Upper lobe of left lung (tissue), 6 donors: ENCODE measurements around the gene TMEM269. TPM values are rescaled to one million over a fixed set of nuclear protein-coding genes. Genes with fewer than 3 reads are reported as not detected.
A peak's percentile ranks its signal among the peaks of the same experiment; 100 is the strongest.

Source experiments
- ATAC-seq, 2 donors: fragments of 200-7000 bp; cut with Tn5 transposase; one replicate each; pipeline ENCODE4 v1.9.1; 2022; ENCODE audit warnings: mild to moderate bottlenecking in 2 of 2, moderate library complexity in 2 of 2; ENCODE audit not compliant: low FRiP score in 2 of 2
- DNase-seq, 2 donors: peaks; one replicate each; pipeline ENCODE4 v3.0.0-alpha.2; 2019 to 2020
- H3K27ac ChIP-seq, 4 donors: fragments of 200-600 bp; sonication (generic); one replicate each; pipeline ENCODE4 v1.5.1; 2016 to 2019
- H3K27me3 ChIP-seq, 4 donors: fragments of 200-600 bp; sonication (generic); one replicate each; pipeline ENCODE4 v1.5.1; 2017 to 2019
- H3K36me3 ChIP-seq, 4 donors: fragments of 200-600 bp; sonication (generic); one replicate each; pipeline ENCODE4 v1.5.1; 2016 to 2019
- H3K4me1 ChIP-seq, 4 donors: fragments of 200-600 bp; sonication (generic); one replicate each; pipeline ENCODE4 v1.5.1; 2018 to 2019
- H3K4me3 ChIP-seq, 4 donors: fragments of 200-600 bp; sonication (generic); one replicate each; pipeline ENCODE4 v1.5.1; 2017 to 2019; ENCODE audit warnings: mild to moderate bottlenecking in 2 of 4, moderate library complexity in 1 of 4
- H3K9me3 ChIP-seq, 4 donors: fragments of 200-600 bp; sonication (generic); one replicate each; pipeline ENCODE4 v1.5.1; 2018 to 2019
- EP300 ChIP-seq, 4 donors: sonication (generic); formaldehyde crosslinking; IDR thresholded peaks; one replicate each; pipeline ENCODE4 v1.5.1; 2017; ENCODE audit warnings: antibody characterized with exemption in 4 of 4, control low read depth in 2 of 4
- POLR2A ChIP-seq, 4 donors: fragments of 450-650 bp; IDR thresholded peaks; one replicate each; pipeline ENCODE4 v1.5.1; 2016 to 2017; ENCODE audit warnings: antibody characterized with exemption in 4 of 4, mild to moderate bottlenecking in 2 of 4
- POLR2AphosphoS5 ChIP-seq, 2 donors: sonication (generic); formaldehyde crosslinking; IDR thresholded peaks; one replicate each; pipeline ENCODE4 v1.5.1; 2017; ENCODE audit warnings: antibody characterized with exemption in 2 of 2
- WGBS, 2 donors: methylation state at CpG; one replicate each; pipeline ENCODE4 v1.1.5; 2017 to 2018; 5-methylcytosine and 5-hydroxymethylcytosine counted together
- total RNA-seq, 6 donors: library from RNA; depleted of rRNA in 4 of 6; stranded (reverse); fragments of >200 nt in 4 of 6; gene quantifications; one replicate each; pipeline versions ENCODE4 v1.1.0 to v1.2.1, GENCODE V29; 2016 to 2021
- TF ChIP-seq, protein P1 (sequence below), 6 experiments: fragments of 450-650 bp in 4 of 6; fragments of 200-600 bp in 2 of 6; sonication (generic) in 2 of 6; IDR thresholded peaks; one replicate each; pipeline ENCODE4 v1.5.1; 2016 to 2019; ENCODE audit warnings: antibody characterized with exemption in 6 of 6
- donor health status: DM: no; HTN: no; CAD: no; lungs with moderate emphysema.
- donor health status: DM: no; HTN: yes; CAD: no; lungs with severe emphysema.

Gene TMEM269
- total RNA-seq, 6 donors from 2014 or later: 0.07 to 2.1 (median 0.14) TPM; not detected in 2

DNA sequence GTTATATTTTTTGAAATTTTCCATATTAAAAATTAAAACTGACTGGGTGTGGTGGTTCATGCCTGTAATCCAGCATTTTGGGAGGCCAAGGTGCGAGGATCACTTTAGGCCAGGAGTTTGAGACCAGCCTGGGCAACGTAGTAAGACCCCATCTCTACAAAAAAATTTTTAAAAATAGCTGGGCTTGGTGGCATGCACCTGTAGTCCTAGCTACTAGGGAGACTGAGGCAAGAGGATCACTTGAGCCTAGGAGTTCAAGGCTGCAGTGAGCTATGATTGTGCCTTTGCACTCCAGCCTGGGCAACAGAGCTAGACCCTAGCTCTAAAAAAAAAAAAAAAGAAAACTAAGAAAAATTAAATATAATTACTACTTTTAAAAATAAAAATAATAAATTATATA is 36.9 kb downstream of the TMEM269 start:
- no peak for ATAC-seq
- Histone ChIP-seq H3K4me3 (no peak overlapping the region), H3K4me1 (peaks cover 14 to 21% (median 17%) of the 10 kb centered on the region in 4 donors), H3K27ac (no peak overlapping the region), H3K9me3 (no peaks in the 10 kb centered on the region), H3K36me3 (no peaks in the 10 kb centered on the region), H3K27me3 (no peaks in the 10 kb centered on the region)
- DNase-seq: no peak
- 100% methylated on average over 2 of the region's 2 CpGs for WGBS, 2 donors
- TF ChIP-seq, protein P1, sequence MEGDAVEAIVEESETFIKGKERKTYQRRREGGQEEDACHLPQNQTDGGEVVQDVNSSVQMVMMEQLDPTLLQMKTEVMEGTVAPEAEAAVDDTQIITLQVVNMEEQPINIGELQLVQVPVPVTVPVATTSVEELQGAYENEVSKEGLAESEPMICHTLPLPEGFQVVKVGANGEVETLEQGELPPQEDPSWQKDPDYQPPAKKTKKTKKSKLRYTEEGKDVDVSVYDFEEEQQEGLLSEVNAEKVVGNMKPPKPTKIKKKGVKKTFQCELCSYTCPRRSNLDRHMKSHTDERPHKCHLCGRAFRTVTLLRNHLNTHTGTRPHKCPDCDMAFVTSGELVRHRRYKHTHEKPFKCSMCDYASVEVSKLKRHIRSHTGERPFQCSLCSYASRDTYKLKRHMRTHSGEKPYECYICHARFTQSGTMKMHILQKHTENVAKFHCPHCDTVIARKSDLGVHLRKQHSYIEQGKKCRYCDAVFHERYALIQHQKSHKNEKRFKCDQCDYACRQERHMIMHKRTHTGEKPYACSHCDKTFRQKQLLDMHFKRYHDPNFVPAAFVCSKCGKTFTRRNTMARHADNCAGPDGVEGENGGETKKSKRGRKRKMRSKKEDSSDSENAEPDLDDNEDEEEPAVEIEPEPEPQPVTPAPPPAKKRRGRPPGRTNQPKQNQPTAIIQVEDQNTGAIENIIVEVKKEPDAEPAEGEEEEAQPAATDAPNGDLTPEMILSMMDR (IDR thresholded peaks at IDR 0.05): no peak
- TF ChIP-seq POLR2A (IDR thresholded peaks at IDR 0.05) (no peak), EP300 (IDR thresholded peaks at IDR 0.05) (no peak), POLR2AphosphoS5 (IDR thresholded peaks at IDR 0.05) (no peak)

DNA sequence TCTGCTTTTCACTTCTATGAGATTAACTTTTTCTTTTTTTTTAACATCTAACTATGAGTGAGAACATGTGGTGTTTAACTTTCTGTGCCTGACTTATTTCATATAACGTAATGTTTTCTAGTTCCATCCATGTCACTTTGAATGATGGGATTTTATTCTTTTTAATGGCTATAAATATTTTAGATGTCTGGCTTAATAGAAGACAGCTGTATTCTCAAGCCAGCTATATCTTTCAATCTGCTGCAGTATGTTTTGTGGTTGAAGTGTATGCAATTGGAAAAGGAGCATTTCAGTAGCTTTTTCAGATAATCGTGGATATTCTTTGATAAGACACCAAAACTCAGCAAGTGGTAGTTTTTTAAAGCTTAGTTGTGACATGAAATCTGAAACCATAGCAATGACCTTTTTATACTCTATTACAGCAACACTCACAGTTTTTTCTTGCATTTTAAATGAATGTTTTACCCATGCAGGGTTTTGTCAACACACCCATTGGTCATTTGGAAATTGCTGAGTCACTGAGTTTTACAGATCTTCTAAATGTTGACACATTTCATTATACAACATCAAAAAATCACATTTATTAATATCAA is 38.1 kb downstream of the TMEM269 start:
- ATAC-seq (no peak), DNase-seq (no peak)
- 65 to 68% methylated on average over 2 of the region's 2 CpGs for WGBS, 2 donors
- TF ChIP-seq EP300 (IDR thresholded peaks at IDR 0.05): no peak
- TF ChIP-seq, protein P1 (IDR thresholded peaks at IDR 0.05): no peak
- TF ChIP-seq POLR2A (IDR thresholded peaks at IDR 0.05): no peak
- TF ChIP-seq POLR2AphosphoS5 (IDR thresholded peaks at IDR 0.05): no peak
- H3K9me3 ChIP-seq: no peaks in the 10 kb centered on the region
- H3K4me1 ChIP-seq: peaks cover 10 to 15% (median 11%) of the 10 kb centered on the region in 4 donors
- no peak overlapping the region for H3K27ac ChIP-seq
- H3K36me3 ChIP-seq: no peaks in the 10 kb centered on the region
- no peaks in the 10 kb centered on the region for H3K27me3 ChIP-seq
- no peak overlapping the region for H3K4me3 ChIP-seq

DNA sequence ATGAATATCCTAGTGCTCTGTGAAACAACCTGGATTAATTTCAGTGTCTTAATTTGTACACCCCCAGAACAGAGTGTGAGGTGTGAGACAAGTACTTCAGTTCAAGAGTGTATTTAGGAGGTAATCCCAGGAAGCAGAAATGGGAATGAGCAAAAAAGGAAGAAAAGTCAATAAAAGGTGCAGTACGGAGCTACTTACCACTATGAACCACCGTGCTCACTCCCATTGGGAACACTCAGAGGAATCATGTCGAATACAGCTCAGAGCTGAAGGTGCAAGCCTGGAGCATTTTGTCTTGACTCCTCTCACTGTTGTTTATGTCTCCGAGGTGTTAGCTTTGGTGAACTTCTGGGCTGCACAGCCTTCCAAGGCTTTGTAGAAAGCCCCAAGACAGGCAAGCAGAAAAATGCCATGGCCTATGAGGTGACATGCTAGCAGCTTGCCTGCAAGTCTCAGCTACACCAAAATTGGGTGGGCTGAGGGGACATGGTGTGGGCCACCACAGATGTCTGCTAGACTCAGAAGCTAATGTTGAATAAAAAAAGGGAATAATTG is 39.8 kb downstream of the TMEM269 start:
- TF ChIP-seq POLR2A (IDR thresholded peaks at IDR 0.05) (no peak), EP300 (IDR thresholded peaks at IDR 0.05) (no peak)
- Histone ChIP-seq H3K4me3 (no peak overlapping the region), H3K36me3 (peaks cover 0 to 4% (median 1%) of the 10 kb centered on the region in 4 donors), H3K27me3 (no peaks in the 10 kb centered on the region), H3K4me1 (peaks cover 4 to 12% (median 7%) of the 10 kb centered on the region in 4 donors), H3K27ac (no peak overlapping the region), H3K9me3 (no peaks in the 10 kb centered on the region)
- no peak for DNase-seq
- ATAC-seq: no peak
- WGBS, 2 donors: 92 to 95% methylated on average over 4 of the region's 4 CpGs

DNA sequence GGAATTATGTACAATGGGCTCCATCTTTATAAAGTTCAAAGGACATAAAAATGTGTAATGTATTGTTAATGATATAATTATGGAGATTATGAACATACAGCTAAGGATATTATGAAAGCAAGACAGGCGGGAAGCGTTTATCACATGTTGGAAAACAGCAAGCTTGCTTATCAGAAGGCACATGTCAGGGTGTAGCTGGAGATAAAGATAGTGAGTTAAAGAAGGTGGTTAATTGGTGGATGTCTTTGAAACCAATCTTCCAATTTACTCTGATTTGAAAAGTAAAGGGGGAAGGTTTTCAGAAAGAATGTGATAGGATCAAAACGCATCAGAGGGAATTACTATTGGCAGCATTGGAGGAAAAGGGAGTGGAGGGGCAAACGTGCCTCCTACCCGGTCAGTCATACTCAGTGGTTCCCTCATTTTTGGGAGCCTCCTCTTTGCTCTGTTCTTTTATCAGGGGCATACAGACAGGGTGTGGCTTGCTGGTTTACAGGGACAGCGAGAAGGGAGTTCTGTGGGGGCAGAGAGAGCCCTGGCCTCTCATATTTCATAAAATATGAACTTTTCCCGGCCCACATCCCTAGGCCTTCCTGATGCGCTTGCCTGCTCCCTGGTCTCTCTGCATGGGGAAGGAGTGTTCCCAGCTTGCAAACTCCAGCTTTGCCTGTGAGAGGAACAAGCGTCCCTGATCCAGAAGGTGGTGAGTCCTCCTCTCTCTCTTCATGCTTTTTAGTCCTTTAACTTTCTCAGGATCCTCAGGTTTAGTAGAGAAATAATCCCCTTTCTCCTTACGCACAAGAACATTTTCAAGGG is 40.5 kb downstream of the TMEM269 start:
- ATAC-seq: no peak
- no peak for DNase-seq
- Histone ChIP-seq H3K27ac (no peak overlapping the region), H3K4me3 (no peak overlapping the region), H3K36me3 (peaks cover 0 to 6% (median 5%) of the 10 kb centered on the region in 4 donors), H3K9me3 (no peaks in the 10 kb centered on the region), H3K4me1 (peaks cover 4 to 12% (median 7%) of the 10 kb centered on the region in 4 donors), H3K27me3 (no peaks in the 10 kb centered on the region)
- 82 to 90% methylated on average over 10 of the region's 10 CpGs for WGBS, 2 donors
- no peak for TF ChIP-seq EP300 (IDR thresholded peaks at IDR 0.05)
- TF ChIP-seq, protein P1 (IDR thresholded peaks at IDR 0.05): no peak
- no peak for TF ChIP-seq POLR2AphosphoS5 (IDR thresholded peaks at IDR 0.05)
- TF ChIP-seq POLR2A (IDR thresholded peaks at IDR 0.05): no peak

DNA sequence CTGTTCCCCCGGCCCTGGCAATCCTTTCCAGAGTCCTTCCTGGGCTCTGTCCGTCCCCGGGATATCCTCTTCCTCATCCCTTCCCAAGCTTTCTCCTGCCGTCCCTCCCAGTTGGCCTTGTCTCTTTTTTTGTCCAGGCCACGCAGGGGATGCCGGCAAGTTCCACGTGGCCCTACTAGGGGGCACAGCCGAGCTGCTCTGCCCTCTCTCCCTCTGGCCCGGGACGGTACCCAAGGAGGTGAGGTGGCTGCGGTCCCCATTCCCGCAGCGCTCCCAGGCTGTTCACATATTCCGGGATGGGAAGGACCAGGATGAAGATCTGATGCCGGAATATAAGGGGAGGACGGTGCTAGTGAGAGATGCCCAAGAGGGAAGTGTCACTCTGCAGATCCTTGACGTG is 45.8 kb downstream of the TMEM269 start:
- Histone ChIP-seq H3K9me3 (no peaks in the 10 kb centered on the region), H3K27me3 (no peaks in the 10 kb centered on the region), H3K36me3 (peaks cover 0 to 15% (median 8%) of the 10 kb centered on the region in 4 donors), H3K4me1 (no peaks in the 10 kb centered on the region), H3K4me3 (no peak overlapping the region), H3K27ac (no peak overlapping the region)
- DNase-seq (peak in 1 of 2 donors; percentile 24), ATAC-seq (no peak)
- TF ChIP-seq, protein P1 (IDR thresholded peaks at IDR 0.05): no peak
- TF ChIP-seq EP300 (IDR thresholded peaks at IDR 0.05): no peak
- 88 to 95% methylated on average over 16 to 17 of the region's 17 CpGs for WGBS, 2 donors
